ENCODE measurements around the gene FBXO38.
A peak's percentile ranks its signal among the peaks of the same experiment; 100 is the strongest.

The FBXO38 gene

GRCh38 chr5:148383564-148384379, at the start of gene FBXO38:
FBXO38 (plus strand) TSS chr5:148383958; CDS start chr5:148394777, 10,819 bp downstream.
- FAIRE-seq = peak; percentile 95

- no peak for FAIRE-seq
Observed at GRCh38 chr5:148335259-148335658, 48.5 kb upstream of the FBXO38 start, which contains the start of gene SPINK9. SPINK9 (plus strand) TSS chr5:148335559; CDS start chr5:148335614, 55 bp downstream.

GRCh38 chr5:148336704-148337435, 46.9 kb upstream of the FBXO38 start:
- no peak for FAIRE-seq

GRCh38 chr5:148342371-148343045, 41.2 kb upstream of the FBXO38 start:
- FAIRE-seq = peak; percentile 31

- no peak for FAIRE-seq
Observed at GRCh38 chr5:148343046-148343407, 40.7 kb upstream of the FBXO38 start.

GRCh38 chr5:148343603-148344487, 39.9 kb upstream of the FBXO38 start:
- no peak for FAIRE-seq

- FAIRE-seq = no peak
Observed at GRCh38 chr5:148347706-148348105, 36.1 kb upstream of the FBXO38 start.

GRCh38 chr5:148352696-148353095, 31.1 kb upstream of the FBXO38 start:
- no peak for FAIRE-seq

GRCh38 chr5:148353634-148354033, 30.1 kb upstream of the FBXO38 start:
- no peak for FAIRE-seq

- FAIRE-seq = no peak
Observed at GRCh38 chr5:148364343-148364742, 19.4 kb upstream of the FBXO38 start.

- FAIRE-seq = no peak
Observed at GRCh38 chr5:148368299-148368698, 15.5 kb upstream of the FBXO38 start.

GRCh38 chr5:148372166-148372725, 11.5 kb upstream of the FBXO38 start:
- FAIRE-seq = no peak

- no peak for FAIRE-seq
Observed at GRCh38 chr5:148372893-148373292, 10.9 kb upstream of the FBXO38 start.

GRCh38 chr5:148374690-148375360, 8.9 kb upstream of the FBXO38 start:
- no peak for FAIRE-seq

- FAIRE-seq = no peak
Observed at GRCh38 chr5:148376198-148376597, 7.6 kb upstream of the FBXO38 start.

- FAIRE-seq = no peak
Observed at GRCh38 chr5:148378670-148379069, 5.1 kb upstream of the FBXO38 start.

GRCh38 chr5:148379340-148379739, 4.4 kb upstream of the FBXO38 start:
- FAIRE-seq = no peak

- no peak for FAIRE-seq
Observed at GRCh38 chr5:148381906-148382305, 1.9 kb upstream of the FBXO38 start.

- FAIRE-seq = no peak
Observed at GRCh38 chr5:148382961-148383360, 797 bp upstream of the FBXO38 start.

GRCh38 chr5:148384380-148384737, 601 bp downstream of the FBXO38 start:
- no peak for FAIRE-seq

GRCh38 chr5:148385094-148385493, 1.3 kb downstream of the FBXO38 start:
- no peak for FAIRE-seq

- FAIRE-seq = no peak
Observed at GRCh38 chr5:148386041-148386440, 2.3 kb downstream of the FBXO38 start.
